HepG2 (cell line): Measurements from ENCODE around the gene SAYSD1. TPM values are rescaled to one million over a fixed set of nuclear protein-coding genes. Genes with fewer than 3 reads are reported as not detected.

ENCODE experiments used
- CBX5 ChIP-seq: sonication (generic); formaldehyde crosslinking; IDR thresholded peaks from 2 replicates; pipeline ENCODE4 v1.4.0; 2020; ENCODE audit warnings: missing genetic modification reagents, borderline replicate concordance
- HCFC1 ChIP-seq: fragments of 150-350 bp; IDR thresholded peaks from 2 replicates; pipeline ENCODE4 v1.6.1; 2014; ENCODE audit warnings: low read depth, low read length
- MEF2D ChIP-seq: sonication (generic); formaldehyde crosslinking; IDR thresholded peaks from 2 replicates; pipeline ENCODE4 v1.5.1; 2020; ENCODE audit warnings: mild to moderate bottlenecking, missing genetic modification reagents
- NBN ChIP-seq: fragments of 450-650 bp; conservative IDR thresholded peaks from 2 replicates; pipeline ENCODE4 v1.6.1; 2017
- NFE2 ChIP-seq: sonication (generic); formaldehyde crosslinking; IDR thresholded peaks from 2 replicates; pipeline ENCODE4 v1.4.0; 2020; ENCODE audit warnings: missing genetic modification reagents
- POGZ ChIP-seq: sonication (generic); formaldehyde crosslinking; IDR thresholded peaks from 2 replicates; pipeline ENCODE4 v1.4.0; 2020; ENCODE audit warnings: mild to moderate bottlenecking, missing genetic modification reagents
- TOE1 ChIP-seq: sonication (generic); formaldehyde crosslinking; IDR thresholded peaks from 2 replicates; pipeline ENCODE4 v1.4.0; 2020; ENCODE audit warnings: mild to moderate bottlenecking, missing genetic modification reagents
- ZBTB26 ChIP-seq: IDR thresholded peaks from 2 replicates; pipeline ENCODE4 v1.6.1; 2016; ENCODE audit warnings: missing compliant biosample characterization, missing genetic modification reagents, borderline replicate concordance
- ZBTB40 ChIP-seq, 2 experiments: fragments of 450-650 bp in 1 of 2; sonication (generic) in 1 of 2; formaldehyde crosslinking in 1 of 2; IDR thresholded peaks; 2 replicates each; pipeline versions ENCODE4 v1.6.1 to v1.8.0; 2016 to 2022; ENCODE audit warnings: antibody characterized with exemption in 1 of 2, mild to moderate bottlenecking in 1 of 2, missing genetic modification reagents in 1 of 2
- ZKSCAN1 ChIP-seq: fragments of 150-350 bp; IDR thresholded peaks from 2 replicates; pipeline ENCODE4 v1.6.1; 2014; ENCODE audit warnings: low read length
- ZNF121 ChIP-seq: sonication (generic); formaldehyde crosslinking; IDR thresholded peaks from 2 replicates; pipeline ENCODE4 v1.5.0; 2020; ENCODE audit warnings: mild to moderate bottlenecking, missing genetic modification reagents
- ZNF674 ChIP-seq: sonication (generic); formaldehyde crosslinking; IDR thresholded peaks from 2 replicates; pipeline ENCODE4 v1.5.0; 2020; ENCODE audit warnings: low read depth, mild to moderate bottlenecking, missing genetic modification reagents
- ZNF704 ChIP-seq: sonication (generic); formaldehyde crosslinking; IDR thresholded peaks from 2 replicates; pipeline ENCODE4 v1.8.1; 2023; ENCODE audit warnings: mild to moderate bottlenecking, inconsistent platforms, moderate library complexity, missing genetic modification reagents, borderline replicate concordance
- ZNF839 ChIP-seq: sonication (generic); formaldehyde crosslinking; IDR thresholded peaks from 2 replicates; pipeline ENCODE4 v1.4.0; 2020; ENCODE audit warnings: missing genetic modification reagents, mild to moderate bottlenecking, borderline replicate concordance
- polyA plus RNA-seq, 8 experiments: library from polyadenylated mRNA; depleted of rRNA in 3 of 8; stranded (reverse) in 7 of 8; unstranded in 1 of 8; fragments of >200 nt; fragmentation: Illumina TruSeq in 4 of 8; extraction: Trizol in 4 of 8; gene quantifications; 2 replicates each; pipeline versions ENCODE4 v1.2.1 to v1.2.3, GENCODE V29; 2011 to 2016; ENCODE audit warnings: low read depth in 4 of 8, missing spikeins in 1 of 8, mixed read lengths in 1 of 8; ENCODE audit not compliant: insufficient read depth in 1 of 8
- total RNA-seq, 5 experiments: library from RNA; depleted of rRNA; stranded (reverse); fragments of >200 nt; fragmentation: Illumina TruSeq; extraction: Trizol; gene quantifications; 2 replicates each; pipeline ENCODE4 v1.2.3, GENCODE V29; 2016; ENCODE audit warnings: low read depth in 1 of 5
- TF ChIP-seq, protein P1 (sequence below): sonication (generic); formaldehyde crosslinking; IDR thresholded peaks from 2 replicates; pipeline ENCODE4 v1.4.0; 2020; ENCODE audit warnings: mild to moderate bottlenecking, missing genetic modification reagents, borderline replicate concordance

The SAYSD1 gene
- total and polyA plus RNA-seq, 2 of the 13 experiments (the other 11 are each of a cell fraction or from before 2014, with no cell fraction given) = 10.1 to 16.0 TPM

- TF ChIP-seq, protein P1, sequence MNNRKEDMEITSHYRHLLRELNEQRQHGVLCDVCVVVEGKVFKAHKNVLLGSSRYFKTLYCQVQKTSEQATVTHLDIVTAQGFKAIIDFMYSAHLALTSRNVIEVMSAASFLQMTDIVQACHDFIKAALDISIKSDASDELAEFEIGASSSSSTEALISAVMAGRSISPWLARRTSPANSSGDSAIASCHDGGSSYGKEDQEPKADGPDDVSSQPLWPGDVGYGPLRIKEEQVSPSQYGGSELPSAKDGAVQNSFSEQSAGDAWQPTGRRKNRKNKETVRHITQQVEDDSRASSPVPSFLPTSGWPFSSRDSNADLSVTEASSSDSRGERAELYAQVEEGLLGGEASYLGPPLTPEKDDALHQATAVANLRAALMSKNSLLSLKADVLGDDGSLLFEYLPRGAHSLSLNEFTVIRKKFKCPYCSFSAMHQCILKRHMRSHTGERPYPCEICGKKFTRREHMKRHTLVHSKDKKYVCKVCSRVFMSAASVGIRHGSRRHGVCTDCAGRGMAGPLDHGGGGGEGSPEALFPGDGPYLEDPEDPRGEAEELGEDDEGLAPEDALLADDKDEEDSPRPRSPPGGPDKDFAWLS = no peak
- TF ChIP-seq ZBTB40 (IDR thresholded peaks at IDR 0.05) (no peak), ZBTB40 (CRISPR knock-in tag; IDR thresholded peaks at IDR 0.05) (peak; percentile 92), NFE2 (CRISPR knock-in tag) (no peak), ZNF704 (CRISPR knock-in tag) (peak; percentile 99), CBX5 (peak; percentile 30; the same call in 1 of the 2 replicates), TOE1 (no peak), ZBTB26 (CRISPR knock-in tag) (peak; percentile 86; the same call in 1 of the 2 replicates), ZNF121 (CRISPR knock-in tag) (0 out of 2 replicates have a peak, but pooled peaks have one; percentile 25), ZNF674 (CRISPR knock-in tag) (no peak), ZNF839 (CRISPR knock-in tag) (peak; percentile 96), MEF2D (CRISPR knock-in tag) (peak; percentile 76), ZKSCAN1 (peak; percentile 69; the same call in 1 of the 2 replicates), POGZ (CRISPR knock-in tag) (peak; percentile 72), HCFC1 (no peak), NBN (no peak)
These were observed at the start of gene SAYSD1 (continued) for GRCh38 chr6:39114704-39115599.
